GM21528 (cell line): ENCODE results near the gene FGF21.
"Not testable (repeated sequence)": the region's sequence is repeated elsewhere in the genome, so short reads cannot be mapped to it uniquely, and the experiment has no call there.

ENCODE experiments used
- ATAC-seq: cut with Tn5 transposase; IDR thresholded peaks from one replicate; pipeline ENCODE4 v1.9.1; 2021; ENCODE audit warnings: mild to moderate bottlenecking, moderate library complexity; ENCODE audit not compliant: unreplicated experiment, low FRiP score

FGF21 gene

DNA sequence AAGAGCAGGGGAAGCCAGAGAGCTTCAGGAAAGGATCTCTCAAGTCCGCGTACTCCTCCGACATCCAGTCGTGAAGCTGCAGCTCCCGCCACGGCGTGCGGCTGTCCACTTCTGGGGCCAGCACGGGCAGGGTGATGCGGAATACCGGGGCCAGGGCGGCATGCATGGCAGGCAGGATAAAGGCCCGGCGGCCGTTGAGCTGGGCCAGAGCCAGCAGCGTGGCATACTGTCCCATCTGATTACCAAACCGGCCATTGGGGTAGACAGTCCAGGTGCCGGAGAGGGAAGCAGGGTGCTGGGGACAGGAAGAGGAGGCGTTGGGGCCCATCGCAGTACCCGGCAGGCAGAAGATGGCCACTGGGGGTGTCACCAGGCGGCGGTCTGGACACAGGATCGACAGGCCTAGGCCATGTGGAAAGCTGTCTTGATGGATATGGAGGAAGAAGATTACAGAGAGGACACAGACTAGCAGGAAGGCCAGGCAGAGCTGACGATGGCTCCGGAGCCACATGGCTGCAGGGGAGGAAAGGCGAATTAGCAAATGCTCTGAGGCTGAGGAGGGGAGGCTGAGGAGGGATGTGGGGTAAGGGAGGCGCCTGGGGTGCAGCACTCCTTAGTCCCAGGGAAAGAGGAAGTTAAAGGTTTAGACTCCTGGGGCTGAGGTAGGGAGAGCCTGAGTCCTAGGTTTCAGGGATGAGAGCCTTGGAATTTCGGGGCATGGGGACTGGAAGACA lies 4.4 kb upstream of the FGF21 start:
- no peak for ATAC-seq

DNA sequence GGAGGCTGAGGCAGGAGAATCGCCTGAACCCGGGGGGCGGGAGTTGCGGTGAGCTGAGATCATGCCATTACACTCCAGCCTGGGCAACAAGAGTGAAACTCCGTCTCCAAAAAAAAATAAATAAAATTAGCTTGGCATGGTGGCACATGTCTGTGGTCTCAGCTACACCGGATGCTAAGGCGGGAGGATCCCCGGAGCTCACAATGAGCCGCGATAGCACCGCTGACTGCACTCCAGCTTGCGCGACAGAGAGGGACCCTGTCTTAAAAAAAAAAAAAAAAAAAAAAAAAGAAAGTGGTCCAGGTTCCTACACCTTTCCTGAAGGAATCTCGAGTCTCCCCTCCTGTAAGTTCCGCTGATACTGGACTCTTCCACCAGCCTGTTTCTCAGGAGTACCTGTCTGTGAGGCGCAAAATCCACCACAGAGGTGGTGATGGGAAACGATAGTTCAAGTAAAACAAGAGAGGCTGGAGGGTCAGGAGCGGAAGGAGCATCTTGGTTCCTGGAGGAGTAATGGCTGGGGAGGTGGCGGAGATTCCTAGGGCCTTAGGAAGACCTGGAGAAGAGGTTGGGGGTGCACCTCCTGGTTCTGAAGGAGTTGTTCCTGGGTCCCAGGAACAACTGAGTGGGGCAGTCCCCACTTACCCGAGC lies 3.4 kb upstream of the FGF21 start:
- ATAC-seq, result no peak

DNA sequence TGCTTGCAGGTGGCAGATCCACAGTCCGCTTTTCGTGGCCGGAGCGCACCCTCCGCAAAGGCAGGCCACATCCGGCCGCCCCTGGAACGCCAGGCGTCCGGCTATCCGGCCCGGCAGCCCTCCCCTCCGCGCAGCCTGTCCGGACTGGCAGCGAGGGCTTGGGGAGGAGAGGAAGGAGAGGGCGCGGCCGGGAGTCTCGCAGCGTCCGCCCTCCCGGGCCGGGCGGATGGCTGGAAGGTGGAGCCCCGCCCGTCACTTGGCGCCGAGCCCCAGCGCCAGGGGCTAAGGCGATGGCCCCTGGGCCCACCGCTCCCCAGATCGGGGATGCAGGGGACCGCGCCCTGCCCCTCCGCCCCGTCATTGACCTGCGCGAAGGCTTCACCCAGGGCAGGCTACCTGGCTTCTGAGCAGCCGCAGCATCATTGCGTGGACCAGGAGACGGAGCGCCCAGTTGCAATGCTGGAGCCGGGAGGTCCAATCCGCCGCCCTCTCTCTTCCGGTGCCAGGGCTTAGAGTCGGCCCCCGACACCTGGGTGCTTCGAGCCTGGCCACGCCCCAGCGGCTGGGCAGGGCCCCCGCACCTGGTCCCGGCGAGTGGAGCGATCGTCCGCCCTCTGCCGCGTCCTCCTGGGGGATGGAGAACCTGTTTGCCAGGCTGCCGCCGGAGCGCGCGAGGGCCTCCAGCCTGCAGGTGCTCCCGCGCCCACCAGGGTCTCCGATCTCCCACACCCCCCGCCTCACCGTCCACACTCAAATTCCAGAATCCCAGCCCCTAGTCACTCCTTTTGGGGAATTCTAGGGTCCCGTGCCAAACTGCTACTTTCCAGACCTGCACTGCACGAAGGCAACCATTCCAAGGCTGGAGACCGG lies 2.6 kb upstream of the FGF21 start, which contains the start of gene FUT1:
FUT1 (minus strand) TSS at position 146 of the 870 bp plus-strand sequence. CDS start 1,360 bp downstream, outside the sequence.
- no peak for ATAC-seq

DNA sequence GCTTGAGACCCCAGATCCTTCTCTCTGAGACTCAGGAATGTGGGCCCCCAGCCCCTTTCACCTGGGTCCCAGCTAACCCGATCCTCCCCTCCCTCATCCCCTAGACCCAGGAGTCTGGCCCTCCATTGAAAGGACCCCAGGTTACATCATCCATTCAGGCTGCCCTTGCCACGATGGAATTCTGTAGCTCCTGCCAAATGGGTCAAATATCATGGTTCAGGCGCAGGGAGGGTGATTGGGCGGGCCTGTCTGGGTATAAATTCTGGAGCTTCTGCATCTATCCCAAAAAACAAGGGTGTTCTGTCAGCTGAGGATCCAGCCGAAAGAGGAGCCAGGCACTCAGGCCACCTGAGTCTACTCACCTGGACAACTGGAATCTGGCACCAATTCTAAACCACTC lies 463 bp downstream of the FGF21 start:
- ATAC-seq, result no peak

DNA sequence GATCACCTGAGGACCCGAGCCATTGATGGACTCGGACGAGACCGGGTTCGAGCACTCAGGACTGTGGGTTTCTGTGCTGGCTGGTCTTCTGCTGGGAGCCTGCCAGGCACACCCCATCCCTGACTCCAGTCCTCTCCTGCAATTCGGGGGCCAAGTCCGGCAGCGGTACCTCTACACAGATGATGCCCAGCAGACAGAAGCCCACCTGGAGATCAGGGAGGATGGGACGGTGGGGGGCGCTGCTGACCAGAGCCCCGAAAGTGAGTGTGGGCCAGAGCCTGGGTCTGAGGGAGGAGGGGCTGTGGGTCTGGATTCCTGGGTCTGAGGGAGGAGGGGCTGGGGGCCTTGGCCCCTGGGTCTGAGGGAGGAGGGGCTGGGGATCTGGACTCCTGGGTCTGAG lies 888 bp downstream of the FGF21 start:
- no peak for ATAC-seq

DNA sequence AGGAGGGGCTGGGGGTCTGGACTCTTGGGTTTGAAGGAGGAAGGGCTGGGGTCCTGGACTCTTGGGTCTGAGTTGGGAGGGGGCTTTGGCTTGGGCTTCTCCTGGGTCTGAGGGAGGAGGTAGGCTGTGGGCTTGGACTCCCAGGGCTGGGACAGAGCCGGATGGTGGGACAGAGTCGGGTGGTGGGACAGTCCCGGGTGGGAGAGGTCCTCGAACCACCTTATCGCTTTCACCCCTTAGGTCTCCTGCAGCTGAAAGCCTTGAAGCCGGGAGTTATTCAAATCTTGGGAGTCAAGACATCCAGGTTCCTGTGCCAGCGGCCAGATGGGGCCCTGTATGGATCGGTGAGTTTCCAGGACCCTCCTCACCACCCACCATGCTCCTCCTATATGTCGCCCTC lies 1.4 kb downstream of the FGF21 start:
- no peak for ATAC-seq

DNA sequence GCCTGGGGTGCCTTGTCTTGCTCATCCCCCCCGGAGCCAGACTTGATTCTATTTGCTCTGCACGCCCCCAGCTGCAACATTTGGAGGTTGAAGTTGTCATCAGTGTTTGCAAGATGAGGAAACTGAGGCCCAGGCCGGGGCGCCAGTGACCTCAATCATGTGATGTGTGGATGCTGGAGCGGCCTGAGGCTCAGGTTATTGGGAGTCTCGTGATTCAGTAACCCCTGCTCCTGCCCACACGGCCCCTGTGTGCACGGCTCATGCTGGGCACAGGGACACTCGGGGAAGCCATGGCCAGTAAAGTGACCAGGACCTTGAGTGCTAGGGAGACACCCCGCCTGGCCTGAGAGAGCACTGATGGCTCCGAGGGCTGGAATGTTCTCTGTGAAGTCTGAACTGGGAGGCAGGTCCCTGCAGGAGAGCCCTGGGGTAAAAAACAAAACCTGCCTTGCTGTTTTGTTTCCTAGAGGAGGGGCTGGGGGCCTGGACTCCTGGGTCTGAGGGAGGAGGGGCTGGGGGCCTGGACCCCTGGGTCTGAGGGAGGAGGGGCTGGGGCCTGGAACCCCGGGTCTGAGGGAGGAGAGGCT lies 1.9 kb downstream of the FGF21 start:
- no peak for ATAC-seq

DNA sequence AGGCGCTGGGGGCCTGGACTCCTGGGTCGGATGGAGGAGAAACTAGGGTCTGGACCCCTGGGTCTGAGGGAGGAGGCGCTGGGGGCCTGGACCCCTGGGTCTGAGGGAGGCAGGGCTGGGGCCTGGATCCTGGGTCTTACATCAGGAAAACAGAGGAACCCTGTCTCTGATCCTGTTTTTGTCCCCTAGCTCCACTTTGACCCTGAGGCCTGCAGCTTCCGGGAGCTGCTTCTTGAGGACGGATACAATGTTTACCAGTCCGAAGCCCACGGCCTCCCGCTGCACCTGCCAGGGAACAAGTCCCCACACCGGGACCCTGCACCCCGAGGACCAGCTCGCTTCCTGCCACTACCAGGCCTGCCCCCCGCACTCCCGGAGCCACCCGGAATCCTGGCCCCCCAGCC lies 2.4 kb downstream of the FGF21 start:
- no peak for ATAC-seq

DNA sequence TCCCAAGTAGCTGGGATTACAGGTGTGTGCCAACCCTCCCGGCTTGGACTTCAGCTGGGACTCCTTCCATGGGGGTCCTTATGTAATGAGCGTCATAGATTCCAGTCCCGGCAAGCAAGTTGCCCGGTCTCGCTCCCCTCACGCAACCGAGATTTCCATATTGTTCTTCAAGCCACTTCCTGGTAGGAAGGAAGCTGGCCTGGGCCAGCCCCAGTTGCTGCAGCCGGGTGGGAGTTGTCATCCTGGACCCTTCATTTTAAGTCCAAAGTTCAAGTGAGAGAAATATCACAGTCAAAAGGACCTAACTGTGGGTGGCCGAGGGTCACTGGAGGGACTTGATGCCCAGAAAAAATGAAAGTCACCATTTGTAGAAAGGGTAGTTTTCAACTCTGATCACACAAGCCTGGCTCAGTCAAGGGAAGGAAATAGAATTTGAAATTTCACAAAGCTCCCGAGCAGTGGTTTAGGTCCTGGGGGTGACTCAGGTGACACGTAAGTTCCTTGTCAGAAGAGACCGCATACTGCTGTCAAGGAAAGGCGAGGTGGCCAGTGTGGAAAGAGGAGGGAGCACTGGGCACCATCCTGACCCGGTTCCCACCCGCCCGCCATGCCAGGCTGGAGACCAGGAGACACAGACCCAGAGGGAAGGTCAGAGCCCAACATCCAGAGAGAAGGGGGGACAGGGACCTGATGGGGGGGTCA lies 5.3 kb downstream of the FGF21 start:
- ATAC-seq, result no peak

DNA sequence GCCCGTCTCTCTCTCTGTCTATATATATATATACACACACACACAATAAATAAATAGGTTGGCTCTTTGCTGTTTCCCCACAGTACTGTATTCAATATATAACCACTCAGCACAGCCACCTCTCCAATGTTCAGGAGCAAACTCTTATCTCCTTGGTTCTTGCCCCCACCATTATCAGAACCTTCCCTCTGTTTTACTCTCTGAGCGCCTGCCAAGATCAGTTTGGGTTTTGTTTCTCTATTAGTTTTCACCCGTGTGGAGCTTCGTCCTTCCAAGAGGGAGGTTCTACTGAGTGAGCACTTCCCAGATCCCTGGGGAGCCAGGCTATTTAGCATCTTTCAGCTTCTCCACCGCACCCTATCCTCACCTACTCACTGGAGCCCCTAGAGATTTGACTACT lies 10.5 kb downstream of the FGF21 start:
- ATAC-seq, result not testable (repeated sequence)

DNA sequence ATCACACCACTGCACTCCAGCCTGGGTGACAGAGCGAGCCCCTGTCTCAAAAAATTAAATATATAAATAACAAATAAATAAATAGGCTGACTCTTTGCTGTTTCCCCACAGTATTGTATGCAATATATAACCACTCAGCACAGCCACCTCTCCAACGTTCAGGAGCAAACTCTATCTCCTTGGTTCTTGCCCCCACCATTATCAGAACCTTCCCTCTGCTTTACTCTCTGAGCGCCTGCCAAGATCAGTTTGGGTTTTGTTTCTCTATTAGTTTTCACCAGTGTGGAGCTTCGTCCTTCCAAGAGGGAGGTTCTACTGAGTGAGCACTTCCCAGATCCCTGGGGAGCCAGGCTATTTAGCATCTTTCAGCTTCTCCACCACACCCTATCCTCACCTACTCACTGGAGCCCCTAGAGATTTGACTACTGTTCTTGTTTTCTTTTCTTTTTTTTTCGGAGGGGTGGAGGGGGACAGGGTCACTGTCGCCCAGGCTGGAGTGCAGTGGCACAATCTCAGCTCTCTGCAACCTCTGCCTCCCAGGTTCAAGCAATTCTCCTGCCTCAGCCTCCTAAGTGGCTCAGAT lies 12.9 kb downstream of the FGF21 start:
- ATAC-seq, result not testable (repeated sequence)

DNA sequence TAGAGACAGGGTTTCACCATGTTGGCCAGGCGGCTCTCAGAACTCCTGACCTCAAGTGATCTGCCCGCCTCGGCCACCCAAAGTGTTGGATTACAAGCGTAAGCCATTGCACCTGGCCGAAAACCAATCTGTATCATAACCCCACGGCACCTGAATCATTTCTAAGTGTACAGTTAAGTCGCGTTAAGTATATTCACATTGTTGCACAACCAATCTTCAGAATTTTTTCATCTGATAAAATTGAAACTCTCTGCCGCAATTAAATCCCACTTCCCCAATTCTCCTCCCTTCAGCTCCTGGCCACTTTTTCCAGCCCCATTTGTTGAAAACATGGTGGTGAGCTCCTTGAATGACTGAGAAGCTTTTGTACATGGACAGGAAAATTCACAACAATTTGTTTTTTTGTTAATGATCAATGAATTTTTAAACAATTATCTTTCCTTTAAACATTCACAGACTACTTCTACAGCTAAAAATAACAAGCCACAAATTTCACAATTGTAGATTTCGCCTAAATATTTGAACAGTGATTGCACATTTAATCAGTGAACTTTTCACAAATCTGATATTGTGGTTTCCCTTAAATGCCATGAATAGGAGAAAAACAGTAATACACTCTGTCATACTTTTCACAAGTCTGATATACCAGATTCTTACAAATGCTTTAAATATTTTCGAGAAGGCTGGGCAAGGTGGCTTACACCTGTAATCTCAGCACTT lies 13.8 kb downstream of the FGF21 start:
- ATAC-seq, result no peak

DNA sequence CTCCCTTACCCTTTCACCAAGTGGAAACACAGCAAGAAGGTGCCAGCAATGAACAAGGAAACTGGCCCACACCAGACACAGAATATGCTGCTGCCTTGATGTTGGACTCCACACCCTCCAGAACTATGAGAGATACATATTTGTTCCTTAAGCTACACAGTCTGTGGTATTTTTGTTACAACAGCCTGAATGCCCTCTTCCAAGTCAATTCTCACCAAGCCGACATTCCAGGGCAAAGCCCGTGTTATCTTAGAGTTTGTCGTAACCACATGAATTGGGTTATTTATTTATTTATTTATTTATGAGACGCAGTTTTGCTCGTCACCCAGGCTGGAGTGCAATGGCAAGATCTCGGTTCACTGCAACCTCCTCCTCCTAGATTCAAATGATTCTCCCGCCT lies 14.9 kb downstream of the FGF21 start:
- no peak for ATAC-seq

DNA sequence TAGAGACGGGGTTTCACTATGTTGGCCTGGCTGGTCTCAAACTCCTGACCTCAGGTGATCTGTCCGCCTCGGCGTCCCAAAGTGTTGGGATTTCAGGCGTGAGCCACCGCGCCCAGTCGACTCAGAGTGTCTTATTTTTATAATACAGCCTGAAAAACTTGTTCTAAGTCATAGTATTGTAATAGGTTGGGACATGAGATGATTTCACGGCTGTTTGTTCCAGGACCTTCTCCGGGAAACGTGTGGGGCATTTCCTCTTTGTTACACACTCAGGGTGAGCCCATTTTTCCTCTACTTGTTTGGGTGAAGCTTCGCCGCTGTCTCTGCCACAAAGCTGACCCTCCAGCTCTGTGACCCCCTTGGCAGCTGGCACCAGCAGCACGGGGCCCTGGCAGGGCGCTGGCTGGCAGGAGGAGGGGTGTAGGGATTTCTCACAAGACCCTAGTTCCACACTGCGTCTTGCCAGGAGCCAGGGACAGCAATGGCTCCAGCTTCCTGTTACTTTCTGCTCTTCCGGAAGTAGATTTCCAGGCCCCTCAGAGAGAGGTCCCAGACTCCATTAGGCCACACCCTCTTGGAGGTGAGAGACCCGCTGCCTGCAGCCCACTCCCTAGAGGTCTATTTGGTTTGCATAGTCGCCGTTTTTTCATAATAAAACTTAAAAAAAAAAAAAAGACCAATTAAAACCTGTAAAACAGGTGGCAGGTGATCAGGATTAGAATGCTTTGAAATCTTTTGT lies 15.6 kb downstream of the FGF21 start:
- no peak for ATAC-seq

DNA sequence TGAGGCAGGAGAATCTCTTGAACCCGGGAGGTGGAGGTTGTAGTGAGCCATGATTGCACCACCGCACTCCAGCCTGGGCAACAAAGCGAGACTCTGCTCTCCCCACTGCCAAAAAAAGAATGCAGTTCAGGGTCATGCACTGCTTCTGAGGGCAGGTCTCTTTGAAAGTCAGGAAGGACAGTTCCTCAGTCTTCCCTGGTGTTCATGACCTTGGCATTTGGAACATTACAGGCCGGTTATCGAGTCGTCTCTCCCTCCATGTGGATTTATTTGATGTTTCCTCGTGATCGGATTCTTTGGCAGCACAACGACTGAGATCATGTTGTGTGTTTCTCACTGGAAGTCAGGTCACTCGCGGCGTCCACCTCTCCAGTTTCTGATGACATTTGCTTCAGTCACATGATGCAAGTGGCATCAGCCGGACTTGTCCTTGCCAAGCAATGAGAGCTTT lies 17.2 kb downstream of the FGF21 start:
- ATAC-seq, result no peak

DNA sequence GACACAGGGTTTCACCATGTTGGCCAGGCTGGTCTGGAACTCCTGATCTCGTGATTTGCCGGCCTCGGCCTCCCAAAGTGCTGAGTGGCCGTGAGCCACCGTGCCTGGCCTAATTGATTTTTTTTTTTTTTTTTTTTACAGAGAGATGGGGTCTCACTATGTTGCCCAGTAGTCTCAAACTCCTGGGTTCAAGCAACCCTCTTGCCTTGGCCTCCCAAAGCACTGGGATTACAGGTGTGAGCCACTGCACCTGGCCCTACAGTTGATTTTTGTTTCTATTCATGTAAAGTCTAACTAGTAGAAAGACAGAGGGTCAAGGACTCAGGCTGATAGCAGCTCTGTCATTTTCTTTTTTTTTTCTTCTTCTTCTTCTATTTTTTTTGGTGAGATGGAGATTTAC lies 21.8 kb downstream of the FGF21 start:
- no peak for ATAC-seq

DNA sequence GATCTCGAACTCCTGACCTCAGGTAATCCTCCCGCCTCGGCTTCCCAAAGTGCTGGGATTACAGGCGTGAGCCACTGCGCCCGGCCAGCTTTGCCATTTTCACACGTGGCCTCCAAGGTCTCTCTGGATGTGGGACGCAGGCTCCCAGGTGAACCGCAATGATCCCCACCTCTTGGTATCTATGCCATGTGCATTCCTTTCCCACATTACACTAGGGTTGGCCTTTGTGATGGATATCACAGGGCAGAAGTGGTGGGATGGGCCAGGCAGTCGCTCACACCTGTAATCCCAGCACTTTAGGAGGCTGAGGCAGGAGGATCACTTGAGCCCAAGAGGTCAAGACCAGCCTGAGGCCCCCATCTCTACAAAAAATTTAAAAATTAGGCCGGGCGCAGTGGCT lies 22.4 kb downstream of the FGF21 start:
- no peak for ATAC-seq

DNA sequence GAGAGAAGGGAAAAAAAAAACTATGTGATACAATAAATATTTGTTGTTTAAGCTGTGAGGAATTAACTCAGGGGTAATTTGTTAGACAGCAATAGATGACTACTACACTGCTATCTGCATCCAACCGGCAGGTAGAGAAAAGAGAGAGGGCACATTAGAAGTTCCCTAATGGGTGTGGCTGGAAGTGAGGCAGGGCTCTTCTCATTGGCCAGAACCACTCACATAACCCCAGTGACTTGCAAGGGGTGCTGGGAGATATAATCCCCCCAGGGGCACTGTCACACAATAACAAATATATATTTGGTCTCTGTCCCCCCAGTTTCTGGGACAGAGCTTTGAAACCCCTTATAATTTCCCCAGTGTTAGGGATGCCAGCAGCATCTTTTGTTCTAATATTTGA lies 24.3 kb downstream of the FGF21 start:
- ATAC-seq, result no peak
